Activated CD4-positive, alpha-beta T cell treated with anti-CD3 and anti-CD28 coated beads, Interleukin-2, amount 50 U/mL, for 16 hours (primary cell): ENCODE data around the gene MYO5C.
A peak's percentile ranks its signal among the peaks of the same experiment; 100 is the strongest.

Experiments used
- DNase-seq: peaks from one replicate; pipeline ENCODE4 v3.0.0-alpha.2; 2020

Gene MYO5C, protein sequence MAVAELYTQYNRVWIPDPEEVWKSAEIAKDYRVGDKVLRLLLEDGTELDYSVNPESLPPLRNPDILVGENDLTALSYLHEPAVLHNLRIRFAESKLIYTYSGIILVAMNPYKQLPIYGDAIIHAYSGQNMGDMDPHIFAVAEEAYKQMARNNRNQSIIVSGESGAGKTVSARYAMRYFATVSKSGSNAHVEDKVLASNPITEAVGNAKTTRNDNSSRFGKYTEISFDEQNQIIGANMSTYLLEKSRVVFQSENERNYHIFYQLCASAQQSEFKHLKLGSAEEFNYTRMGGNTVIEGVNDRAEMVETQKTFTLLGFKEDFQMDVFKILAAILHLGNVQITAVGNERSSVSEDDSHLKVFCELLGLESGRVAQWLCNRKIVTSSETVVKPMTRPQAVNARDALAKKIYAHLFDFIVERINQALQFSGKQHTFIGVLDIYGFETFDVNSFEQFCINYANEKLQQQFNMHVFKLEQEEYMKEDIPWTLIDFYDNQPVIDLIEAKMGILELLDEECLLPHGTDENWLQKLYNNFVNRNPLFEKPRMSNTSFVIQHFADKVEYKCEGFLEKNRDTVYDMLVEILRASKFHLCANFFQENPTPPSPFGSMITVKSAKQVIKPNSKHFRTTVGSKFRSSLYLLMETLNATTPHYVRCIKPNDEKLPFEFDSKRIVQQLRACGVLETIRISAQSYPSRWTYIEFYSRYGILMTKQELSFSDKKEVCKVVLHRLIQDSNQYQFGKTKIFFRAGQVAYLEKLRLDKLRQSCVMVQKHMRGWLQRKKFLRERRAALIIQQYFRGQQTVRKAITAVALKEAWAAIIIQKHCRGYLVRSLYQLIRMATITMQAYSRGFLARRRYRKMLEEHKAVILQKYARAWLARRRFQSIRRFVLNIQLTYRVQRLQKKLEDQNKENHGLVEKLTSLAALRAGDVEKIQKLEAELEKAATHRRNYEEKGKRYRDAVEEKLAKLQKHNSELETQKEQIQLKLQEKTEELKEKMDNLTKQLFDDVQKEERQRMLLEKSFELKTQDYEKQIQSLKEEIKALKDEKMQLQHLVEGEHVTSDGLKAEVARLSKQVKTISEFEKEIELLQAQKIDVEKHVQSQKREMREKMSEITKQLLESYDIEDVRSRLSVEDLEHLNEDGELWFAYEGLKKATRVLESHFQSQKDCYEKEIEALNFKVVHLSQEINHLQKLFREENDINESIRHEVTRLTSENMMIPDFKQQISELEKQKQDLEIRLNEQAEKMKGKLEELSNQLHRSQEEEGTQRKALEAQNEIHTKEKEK (N-terminal part only)

DNA sequence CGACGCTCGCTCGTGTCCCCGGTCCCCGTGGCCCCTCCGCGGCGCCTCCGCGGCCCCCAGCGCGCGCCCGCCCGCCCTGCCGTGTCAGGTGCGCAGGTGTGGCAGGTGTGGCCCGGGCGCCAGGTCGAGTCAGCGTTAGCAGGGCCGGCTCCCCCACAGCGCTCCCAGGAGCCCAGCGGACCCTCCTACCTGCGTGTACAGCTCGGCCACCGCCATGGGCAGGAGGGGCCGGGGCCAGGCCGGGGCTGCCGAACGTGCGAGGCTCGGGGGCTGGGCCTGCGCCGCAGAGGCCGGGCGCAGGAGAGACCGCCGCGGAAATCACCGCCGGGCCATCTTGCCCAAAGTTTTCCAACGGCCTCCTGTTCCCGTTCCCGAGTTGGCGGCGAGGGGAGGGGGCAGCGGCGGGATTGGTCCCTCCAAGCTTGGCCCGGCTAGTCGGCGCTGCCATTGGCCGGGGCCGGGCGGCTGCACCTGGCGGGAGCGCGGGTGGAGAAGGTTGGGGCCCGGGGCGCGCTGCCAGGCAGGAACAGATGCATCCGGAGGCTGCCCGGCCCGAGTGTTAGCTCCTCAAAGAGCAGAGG lies at the start of gene MYO5C:
MYO5C (minus strand) TSS at position 384 of the 581 bp plus-strand sequence; CDS start at position 216, 168 bp downstream.
- DNase-seq = no peak

DNA sequence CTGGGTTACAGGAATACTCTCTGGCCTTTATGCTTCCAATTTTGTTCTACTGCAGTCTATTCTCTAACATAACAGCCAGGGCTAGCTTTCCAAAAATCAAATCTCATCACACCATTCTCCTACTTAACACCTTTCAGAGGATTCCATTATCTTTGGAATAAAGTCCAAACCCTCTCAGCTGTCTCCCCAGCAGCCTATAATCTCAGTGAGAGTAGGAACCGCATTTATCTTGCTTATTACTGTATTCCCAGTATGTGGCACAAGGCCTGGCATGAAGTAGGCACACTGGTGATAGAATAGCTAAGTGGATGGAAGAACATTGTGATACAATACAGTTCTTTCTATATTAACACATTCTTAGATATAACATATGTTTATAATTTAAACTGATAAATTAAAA lies 49.0 kb upstream of the MYO5C start:
- DNase-seq = no peak

DNA sequence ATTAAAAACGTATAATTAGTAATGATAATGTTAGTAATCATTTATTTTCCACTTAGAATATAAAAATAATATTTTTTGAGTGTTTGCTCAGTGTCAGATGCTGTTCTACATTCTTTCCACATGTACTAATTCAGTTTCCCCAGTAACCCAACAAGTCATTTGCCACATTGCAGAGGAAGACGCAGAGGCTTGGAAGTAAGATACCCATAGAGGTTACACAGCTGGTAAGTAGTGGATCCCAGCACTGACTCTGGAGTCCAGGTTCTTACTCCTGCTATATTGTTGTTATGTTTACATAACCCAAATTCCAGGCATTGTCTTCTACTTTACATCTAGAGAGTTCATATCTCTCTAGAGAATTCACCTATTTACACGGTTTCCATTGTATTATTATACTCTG lies 48.2 kb upstream of the MYO5C start:
- no peak for DNase-seq

DNA sequence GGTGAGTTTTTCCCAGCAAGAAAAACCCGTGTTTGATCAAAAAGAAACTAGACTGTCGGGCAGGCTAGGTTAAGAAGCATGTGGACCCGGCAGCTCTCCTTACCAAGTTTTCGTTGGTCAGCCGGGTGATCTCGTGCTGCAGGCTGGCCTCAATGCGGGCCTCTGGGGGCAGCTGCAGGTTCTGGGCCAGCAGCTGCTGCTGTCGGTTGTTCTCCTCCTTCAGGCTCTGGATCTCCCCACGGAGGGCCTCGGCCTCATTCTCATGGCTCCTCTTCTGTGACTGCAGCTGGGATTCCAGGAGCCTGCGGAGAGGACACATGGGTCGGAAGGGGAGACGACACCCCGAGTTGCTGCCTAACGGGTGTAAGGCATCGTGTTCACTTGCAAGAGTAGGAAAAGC lies 44.5 kb upstream of the MYO5C start:
- no peak for DNase-seq

DNA sequence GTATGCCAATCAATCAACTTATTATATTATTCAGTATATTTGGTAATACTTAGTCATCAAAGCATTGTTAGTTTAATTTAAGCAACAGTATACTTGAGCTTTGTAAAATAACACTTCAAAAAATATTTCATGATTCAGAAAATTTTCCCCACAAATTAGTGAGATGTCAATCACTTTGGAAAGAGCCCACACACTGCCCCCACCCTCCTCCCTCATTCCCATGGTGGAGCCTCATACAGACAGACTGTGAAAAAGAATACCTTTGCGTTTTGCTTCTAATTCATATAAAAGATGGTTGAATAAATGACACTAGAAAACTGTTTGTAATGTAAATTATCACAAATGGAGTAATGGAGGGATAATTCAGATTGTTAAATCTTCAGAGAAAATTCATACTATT lies 43.3 kb upstream of the MYO5C start:
- no peak for DNase-seq

DNA sequence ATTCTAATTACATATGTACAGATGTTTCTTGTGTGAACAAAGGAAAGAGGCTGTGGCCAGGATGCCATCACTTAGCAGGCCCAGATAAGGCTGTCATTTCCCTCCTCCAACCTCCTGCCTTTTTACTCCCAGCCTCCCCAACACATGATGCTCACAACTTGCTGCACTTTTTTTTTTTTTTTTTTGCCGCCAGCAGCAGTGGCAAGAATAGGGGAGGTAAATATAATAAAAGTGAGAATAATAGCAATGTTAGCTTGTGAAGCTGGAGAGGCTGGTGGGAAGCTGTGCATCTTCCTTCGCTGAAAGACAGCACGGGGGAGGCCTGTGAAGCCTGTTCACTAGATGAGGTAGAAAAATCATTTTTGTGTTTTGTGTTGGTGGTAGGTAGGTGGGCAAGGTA lies 42.5 kb upstream of the MYO5C start:
- no peak for DNase-seq

DNA sequence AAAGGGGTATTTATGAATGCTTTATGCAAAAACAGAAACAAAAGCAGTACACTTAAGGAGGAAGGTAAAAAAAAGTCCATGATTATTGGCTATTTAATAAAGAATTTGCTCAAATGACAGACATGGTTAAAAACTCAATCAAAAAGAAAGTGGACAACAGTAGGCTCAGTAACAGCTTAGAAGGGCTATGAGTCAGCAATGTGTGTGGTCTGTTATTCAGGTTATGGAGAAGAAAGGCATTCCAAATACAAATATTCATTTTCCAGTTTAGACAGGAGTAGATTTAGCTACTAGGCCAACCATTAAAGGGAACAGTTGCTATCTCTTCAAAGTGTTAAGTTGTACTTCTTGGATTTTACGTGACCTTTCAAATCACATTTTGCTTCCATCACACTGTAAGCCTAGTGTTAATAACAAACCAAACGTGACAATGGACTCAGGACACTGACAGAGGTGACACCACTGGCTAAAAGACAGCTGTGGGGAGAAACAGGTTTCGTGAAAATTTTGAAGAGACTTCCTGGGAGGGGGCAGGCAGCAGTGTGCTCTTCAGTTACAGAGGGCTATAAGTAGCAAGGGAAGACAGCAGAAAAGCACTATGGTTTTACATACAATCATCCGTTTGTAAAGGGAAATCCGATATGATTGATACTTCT lies 41.7 kb upstream of the MYO5C start:
- no peak for DNase-seq

DNA sequence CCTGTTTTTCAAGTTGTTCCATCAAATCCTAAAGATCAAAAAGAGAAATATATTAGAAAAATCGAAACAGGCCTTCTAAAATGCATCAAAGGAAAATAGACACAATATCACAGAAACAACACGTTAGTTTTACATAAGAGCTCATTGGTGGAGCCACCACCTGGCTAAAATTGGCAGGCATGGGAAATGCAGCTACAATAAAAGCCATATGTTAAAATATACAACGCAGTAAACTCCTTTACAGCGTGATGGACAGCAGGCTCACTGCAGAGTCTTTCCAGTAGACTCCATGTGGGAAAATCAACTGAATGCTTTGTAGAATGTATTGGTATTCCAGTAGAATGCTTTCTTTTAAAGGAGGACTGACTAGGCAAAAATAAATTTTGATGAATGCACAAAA lies 40.9 kb upstream of the MYO5C start:
- no peak for DNase-seq

DNA sequence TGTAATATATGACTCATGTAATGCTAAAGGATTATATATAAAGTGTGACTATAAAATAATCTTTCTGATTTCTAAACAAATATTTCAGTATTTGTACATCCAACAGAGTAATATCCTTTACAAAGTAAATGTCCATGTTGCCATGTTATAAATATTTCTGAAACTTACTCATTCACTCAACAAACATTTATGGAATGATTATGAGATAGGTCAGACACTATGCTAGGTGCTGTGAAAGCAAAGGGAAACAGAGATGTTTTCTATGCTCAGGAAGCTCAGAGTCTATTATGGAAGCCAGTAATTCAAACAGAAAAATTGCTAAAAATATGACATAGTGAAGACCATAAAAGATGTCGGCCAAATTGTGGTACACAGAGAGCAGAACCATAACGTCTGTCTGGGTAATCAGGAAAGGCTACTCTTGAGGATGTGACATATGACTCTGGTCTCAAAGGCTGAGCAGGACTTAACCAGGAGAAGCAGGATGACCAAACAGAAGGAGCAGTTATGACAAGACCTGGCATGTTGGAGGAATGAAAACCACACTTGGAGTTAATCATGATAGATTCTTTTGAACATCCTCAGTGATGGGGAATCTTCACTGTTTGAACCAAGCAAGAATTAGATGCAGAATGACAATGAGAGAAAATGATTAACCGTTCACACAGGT lies 39.0 kb upstream of the MYO5C start:
- DNase-seq = no peak

DNA sequence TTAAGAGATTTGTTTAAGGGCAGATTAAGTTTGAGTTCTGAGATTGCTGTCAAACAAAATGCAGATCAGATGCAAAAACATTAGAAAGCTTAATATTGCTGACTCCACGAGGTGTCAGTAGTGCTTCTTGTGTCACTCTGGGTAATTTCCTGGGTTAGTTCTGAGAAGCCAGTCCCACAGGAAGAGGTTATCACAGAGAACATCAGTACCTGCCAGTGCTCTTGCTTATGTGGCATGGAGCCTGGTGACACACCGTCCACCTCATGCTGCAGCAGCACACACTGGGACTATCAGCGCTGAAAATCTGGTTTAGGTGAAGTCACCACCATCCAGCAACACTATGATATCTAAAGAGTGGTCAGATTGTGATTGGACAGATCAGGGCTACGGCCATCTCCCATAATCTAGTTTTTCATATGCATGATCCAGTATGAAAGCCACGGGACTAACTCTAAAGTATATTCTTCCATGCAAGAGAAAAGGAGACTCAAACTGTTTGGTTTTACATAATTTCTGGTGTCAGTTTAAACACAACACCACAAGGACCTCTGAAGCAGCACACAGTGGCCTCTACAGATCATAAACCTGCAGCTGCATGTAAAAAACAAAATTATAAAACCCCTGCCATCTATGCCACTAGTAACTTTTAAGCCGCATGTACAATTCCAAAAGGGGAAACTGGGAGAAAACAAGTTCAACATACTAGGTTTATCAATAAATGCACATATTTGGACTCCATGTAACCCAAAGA lies 36.1 kb upstream of the MYO5C start:
- peak; percentile 91 for DNase-seq

DNA sequence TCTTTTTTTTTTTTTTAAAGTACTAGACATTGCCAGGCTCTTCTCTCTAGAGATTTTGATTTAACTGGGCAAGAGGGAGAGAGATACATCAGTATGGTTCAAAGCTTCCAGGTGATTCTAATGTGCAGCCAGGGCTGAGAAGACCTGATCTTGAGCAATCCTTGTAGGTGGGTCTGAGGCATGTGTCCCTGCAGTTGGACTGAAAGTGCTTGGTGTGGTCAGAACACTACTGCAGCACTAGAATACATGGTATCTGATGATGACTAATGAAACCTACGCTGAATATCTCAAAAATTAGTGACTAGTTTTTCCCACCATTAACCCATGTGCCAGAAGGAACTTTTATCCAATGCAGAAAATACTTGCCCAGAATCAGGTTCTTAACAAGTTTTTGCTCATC lies 34.4 kb upstream of the MYO5C start:
- DNase-seq = peak; percentile 52

DNA sequence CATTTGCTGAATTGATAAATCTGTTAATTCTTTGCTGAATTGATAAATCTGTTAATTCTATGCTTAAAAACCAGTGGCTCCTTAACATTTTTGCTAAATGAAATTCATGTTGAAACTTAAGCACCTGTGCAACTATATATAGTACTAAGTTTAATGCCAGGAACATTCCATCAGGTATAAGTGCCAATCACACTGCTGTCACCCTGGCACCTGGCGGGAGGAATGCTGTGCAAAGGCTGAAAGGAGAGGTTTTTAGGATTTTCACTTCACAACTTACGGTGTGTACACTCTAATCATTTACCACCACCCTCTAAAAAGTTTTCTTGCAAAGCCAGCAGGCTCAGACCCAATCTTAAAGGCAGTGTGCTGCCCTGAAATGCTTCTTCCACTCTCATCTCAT lies 33.5 kb upstream of the MYO5C start:
- no peak for DNase-seq

DNA sequence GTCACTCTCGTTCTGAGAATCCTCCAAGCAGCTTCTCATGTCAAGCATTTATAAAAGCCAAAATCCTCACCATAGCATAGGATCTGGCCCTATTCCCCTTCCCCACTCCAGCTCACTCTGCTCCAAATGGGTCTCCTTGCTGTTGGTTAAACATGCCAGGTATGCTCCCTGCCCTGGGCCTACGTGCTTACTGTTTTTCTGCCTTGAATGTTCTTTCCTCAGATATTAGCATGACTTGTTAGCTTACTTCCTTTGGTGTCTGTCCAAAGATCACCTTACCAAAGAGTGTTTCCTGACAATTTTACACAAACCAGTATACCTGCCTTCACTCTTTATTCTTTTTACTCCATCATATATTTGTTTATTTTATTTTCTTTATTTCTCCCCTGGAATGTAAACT lies 33.1 kb upstream of the MYO5C start:
- no peak for DNase-seq

DNA sequence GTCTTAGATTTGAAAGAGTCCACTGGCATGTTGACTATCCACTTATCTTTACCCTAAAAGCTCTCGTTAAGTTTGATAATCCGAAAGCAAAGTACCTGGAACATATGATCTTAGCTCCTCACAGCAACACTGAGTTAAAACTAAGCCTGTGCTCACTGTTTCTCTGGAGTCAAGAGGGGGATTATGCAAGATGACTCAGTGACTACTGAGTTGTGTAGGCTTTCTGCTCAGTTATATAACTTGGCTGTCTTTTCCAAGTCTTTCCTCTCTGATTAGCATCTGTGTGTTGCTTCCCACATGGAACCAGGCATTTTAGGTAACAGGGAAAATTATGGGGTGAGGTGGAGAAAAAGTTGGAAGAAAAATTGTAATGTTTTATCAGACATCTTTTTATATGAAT lies 31.2 kb upstream of the MYO5C start:
- no peak for DNase-seq

DNA sequence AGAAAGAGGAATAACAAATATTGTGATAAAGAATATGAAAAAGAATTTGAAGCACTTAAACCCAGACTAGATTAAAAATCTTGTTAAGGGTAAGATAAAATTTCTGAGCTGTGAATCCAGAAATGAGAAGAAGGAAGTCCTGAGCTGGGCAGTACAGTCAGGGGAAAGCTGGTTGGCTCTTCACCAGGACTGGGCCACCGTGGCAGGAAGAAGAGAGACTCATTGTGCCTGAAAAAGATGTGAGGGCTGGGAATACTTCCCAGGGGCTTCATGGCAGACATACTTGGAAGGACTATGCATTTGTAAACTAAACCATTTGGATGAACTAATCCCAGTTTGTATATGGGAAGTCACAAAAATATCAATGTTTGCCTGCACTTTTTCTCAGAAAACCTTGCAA lies 28.5 kb upstream of the MYO5C start:
- DNase-seq = no peak

DNA sequence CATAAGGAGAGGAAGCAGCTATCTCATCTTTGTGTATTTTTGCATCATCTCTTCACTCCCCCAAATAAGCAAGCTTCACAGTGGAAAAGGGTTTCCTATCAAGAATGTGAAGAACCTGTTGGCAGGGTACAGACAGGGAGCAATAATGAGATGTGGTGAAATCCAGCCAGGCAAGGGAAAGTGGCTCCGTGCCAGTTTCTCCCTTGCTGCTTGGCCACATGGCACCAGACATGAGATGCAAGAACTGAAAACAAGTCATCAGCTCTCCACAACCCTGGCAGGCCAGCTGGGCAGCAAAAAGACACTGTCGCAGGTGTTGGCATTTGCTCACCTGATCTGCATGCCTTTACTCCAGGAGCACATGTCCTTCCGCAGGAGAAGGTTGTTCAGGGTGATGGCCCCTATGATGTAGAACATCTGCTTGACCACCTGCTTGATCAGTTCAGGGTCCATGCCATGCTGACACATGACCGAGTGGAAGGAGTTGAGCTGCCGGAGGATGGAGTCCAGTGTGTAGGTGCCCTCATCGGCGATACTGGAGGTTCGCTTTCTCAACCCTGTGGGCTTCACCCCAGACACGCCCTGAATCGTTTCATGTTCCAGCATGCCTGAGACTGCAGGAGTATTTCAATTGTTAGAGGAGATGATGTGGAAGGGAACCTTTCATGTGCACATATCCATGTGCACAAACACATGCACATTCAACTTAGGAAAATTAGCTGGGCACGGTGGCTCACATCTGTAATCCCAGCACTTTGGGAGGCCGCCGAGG lies 23.3 kb upstream of the MYO5C start:
- no peak for DNase-seq

DNA sequence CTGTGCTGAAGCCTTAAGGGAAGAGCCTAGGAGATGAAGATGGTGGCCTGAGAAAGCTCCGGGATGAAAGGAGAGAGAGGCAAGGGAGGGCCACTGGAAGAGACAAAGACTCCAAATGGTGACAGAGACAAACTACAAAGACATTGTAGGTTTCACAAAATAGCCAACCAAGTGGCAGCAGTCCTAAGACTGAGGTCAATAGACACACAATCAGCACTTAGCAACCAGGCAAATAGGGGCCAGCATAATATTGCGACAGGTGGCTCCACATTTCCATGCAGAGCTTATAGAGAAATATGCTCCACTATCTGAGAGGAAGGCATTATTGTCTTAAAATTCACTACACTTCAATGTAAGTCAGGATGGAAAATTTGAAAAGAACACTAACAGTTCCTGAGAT lies 22.1 kb upstream of the MYO5C start:
- DNase-seq = no peak

DNA sequence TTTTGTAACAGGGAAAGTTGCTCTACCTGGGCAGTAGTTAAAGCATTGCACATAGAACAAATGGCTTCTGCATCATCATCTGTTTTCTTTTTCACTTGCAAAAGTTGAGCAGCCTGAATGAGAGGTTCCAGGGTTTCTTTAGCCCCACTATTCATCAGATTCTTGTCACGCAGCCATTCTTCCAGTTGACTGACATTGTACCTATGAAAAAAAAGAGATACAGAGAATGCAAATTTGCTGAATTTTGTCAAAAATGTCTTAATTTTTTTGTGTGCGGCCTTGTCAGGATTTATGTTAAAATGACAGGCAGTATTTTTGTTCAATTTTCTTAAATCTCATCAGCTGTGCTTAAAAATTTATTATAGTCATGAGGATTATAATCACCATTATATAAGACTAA lies 21.4 kb upstream of the MYO5C start:
- DNase-seq = no peak

DNA sequence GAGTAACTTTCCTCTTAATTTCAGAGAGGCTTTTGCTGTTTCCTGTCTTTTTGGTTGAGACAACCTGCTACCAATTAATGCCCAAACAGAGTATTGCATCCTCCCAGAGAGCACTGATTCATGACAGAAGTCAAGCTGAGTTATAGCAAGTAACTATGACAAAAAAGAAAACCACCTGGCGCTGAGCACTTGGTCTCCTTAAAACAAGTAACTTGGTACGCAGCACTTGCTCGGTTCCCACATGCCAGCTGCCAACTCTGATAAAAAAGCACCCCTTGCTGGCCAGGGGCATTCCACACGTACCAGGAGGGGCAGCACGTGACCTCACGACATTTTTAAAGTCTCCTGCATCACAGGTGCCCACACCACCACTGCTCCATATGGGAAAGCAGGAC lies 13.5 kb upstream of the MYO5C start:
- peak; percentile 35 for DNase-seq

DNA sequence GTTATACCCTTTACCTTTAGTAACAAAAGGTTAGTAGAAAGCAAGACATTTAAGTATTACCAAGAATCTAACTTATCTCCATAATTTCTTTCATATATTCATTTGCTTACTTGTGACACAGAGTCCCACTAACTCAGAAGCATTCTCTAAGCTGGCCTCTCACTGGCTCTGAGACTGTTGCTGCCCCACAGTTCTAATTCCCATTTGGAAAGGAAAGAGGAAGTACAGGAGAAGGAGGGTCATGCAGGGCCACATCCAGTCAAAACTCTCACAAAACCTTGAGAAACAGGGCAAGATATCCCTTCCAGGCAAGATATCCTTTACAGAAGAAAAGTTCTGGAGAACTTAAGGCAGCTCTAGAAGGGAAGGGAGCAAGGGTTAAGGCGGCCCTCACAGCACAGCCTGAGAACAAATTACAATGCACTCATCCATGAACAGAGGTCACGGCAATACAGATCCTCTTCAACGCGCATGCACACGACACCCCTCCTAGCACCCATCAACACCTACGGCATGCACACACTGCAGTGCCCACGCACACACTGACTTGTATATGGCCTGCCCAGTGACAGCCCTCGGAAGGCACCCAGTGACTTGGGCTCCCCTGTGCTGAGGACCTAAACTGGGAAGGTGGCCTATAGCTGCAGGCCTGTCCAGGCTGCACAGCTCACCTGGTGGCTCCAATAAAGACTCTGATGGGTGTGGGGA lies 13.0 kb upstream of the MYO5C start:
- no peak for DNase-seq
